ENCODE data around the gene EXOC6B. TPM values are rescaled to one million over a fixed set of nuclear protein-coding genes. Genes with fewer than 3 reads are reported as not detected.

EXOC6B gene
- total RNA-seq, 2 experiments from 2014 or later = 6.2 to 8.3 TPM

DNA sequence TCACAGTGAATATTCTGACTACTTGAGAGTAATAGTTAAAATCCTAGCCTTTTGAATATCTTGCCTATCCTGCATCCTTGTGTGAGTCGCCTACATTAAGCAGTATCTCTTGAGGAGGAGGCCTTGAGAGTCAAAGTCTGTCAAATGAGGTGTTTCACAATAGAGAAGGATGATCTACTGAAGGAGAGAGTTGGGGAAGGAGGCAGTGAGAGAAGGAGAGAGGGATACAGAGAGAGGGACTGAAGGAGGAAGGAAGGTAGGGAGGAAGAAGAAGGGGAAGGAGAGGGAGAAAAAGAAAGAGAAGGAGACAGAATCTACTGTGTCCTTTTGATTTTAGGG is 554.6 kb downstream of the EXOC6B start:
- DNase-seq (no peak), ATAC-seq (no peak)
- CTCF ChIA-PET = no interaction called here
- Mint-ChIP-seq H3K4me1 (ENCODE audit: low read depth) (no peaks in the 10 kb centered on the region), H3K4me3 (no peak overlapping the region), H3K27me3 (no peaks in the 10 kb centered on the region), H3K36me3 (ENCODE audit: low read depth) (no peaks in the 10 kb centered on the region), H3K27ac (no peak overlapping the region), H3K9me3 (peaks cover 4% of the 10 kb centered on the region)
- POLR2A ChIA-PET = no interaction called here
- TF ChIP-seq CTCF (IDR thresholded peaks at IDR 0.05) = no peak
- intact Hi-C loops (cut with micrococcal nuclease) = no loop called here

- intact Hi-C loops (cut with micrococcal nuclease) = no loop called here
- CTCF ChIA-PET = no interaction called here
- Mint-ChIP-seq H3K27ac (no peak overlapping the region), H3K9me3 (peaks cover 4% of the 10 kb centered on the region), H3K4me1 (ENCODE audit: low read depth) (no peaks in the 10 kb centered on the region), H3K27me3 (no peaks in the 10 kb centered on the region), H3K4me3 (no peak overlapping the region), H3K36me3 (ENCODE audit: low read depth) (no peaks in the 10 kb centered on the region)
- POLR2A ChIA-PET = no interaction called here
- DNase-seq (no peak), ATAC-seq (no peak)
- TF ChIP-seq CTCF (IDR thresholded peaks at IDR 0.05) = no peak
Observed at GRCh38 chr2:72270556-72271275, 555.1 kb downstream of the EXOC6B start.

DNA sequence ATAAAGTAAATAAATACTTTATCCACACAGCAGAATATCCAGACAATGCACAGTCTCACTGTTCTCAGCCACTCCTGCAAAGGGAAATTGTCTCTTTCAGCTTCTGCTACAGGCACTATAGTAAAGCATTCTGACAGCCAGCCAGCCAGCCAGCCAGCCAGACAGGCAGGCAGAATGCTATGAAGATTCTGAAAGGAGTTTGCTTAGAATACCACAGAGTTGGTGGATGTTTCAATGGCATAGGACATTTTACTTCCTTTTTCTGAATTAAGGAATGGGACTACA is 562.1 kb downstream of the EXOC6B start:
- no peaks in the 10 kb centered on the region for H3K36me3 Mint-ChIP-seq (ENCODE audit: low read depth)
- ChIA-PET POLR2A (no interaction called here), CTCF (no interaction called here)
- DNase-seq (no peak), ATAC-seq (no peak)
- no peak overlapping the region for H3K4me3 Mint-ChIP-seq
- no peak for TF ChIP-seq CTCF (IDR thresholded peaks at IDR 0.05)
- intact Hi-C loops (cut with micrococcal nuclease) = no loop called here
- H3K27me3 Mint-ChIP-seq = no peaks in the 10 kb centered on the region
- H3K9me3 Mint-ChIP-seq = peaks cover 8% of the 10 kb centered on the region
- no peak overlapping the region for H3K27ac Mint-ChIP-seq
- H3K4me1 Mint-ChIP-seq (ENCODE audit: low read depth) = no peaks in the 10 kb centered on the region

DNA sequence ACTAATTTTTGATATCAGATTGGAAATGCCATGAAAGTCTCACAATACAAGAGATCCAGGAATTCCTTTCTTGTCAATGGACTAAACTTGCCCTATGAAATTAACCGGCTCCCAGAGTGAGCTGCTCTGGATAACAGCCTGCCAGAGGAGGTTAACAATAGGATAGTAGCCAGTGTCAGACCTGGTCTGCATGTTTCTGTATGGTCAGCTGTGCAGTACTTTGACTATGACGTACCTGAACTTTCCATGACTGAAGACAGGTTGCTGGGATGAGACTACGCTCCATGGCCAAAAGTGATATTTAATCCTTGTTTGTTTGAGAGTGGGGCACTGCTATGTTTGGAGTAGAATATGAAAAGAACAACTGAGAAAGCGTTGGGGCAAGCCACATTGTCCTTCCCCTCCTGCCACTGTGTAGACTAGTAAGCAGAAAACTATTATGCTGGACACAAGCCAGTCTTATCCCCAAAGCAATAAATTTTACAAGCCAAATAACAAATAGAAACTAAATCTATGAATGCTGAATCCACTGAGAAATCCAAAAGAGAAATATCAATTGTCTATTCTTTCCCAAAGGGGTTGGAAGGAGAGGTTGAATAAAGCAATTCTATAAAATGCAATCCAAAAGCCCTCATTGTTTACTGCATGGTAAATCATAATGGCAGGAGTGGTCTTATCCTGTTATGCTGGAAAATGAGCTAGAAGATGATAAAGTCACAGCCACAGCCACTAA is 562.6 kb downstream of the EXOC6B start:
- ATAC-seq = no peak
- POLR2A ChIA-PET = no interaction called here
- H3K27ac Mint-ChIP-seq = no peak overlapping the region

More for the DNA sequence above, 562.6 kb downstream of the EXOC6B start:
- CTCF ChIA-PET = no interaction called here
- TF ChIP-seq CTCF (IDR thresholded peaks at IDR 0.05) = no peak
- Mint-ChIP-seq H3K36me3 (ENCODE audit: low read depth) (no peaks in the 10 kb centered on the region), H3K27me3 (no peaks in the 10 kb centered on the region), H3K4me1 (ENCODE audit: low read depth) (no peaks in the 10 kb centered on the region), H3K9me3 (peaks cover 8% of the 10 kb centered on the region), H3K4me3 (no peak overlapping the region)
- no peak for DNase-seq
- intact Hi-C loops (cut with micrococcal nuclease) = no loop called here

Measured in activated CD8-positive, alpha-beta T cell treated with anti-CD3 and anti-CD28 coated beads for 36 hours (primary cell).